ENCODE measurements around the gene TNRC18. TPM values are rescaled to one million over a fixed set of nuclear protein-coding genes. Genes with fewer than 3 reads are reported as not detected.
A peak's percentile ranks its signal among the peaks of the same experiment; 100 is the strongest.

TNRC18 gene
- total and polyA plus RNA-seq, 2 of the 8 experiments (the other 6 are each of a cell fraction or from before 2014, with no cell fraction given): 1.7 to 8.6 TPM

GRCh38 chr7:5284304-5285281, 139.0 kb downstream of the TNRC18 start (continued):
- peak; percentile 48; the same call in 1 of the 2 replicates for TF ChIP-seq GABPA (IDR thresholded peaks at IDR 0.05; ENCODE audit: borderline replicate concordance, insufficient read depth, low read length)
